SIG-M5 treated with dmso at 0.1 percent for 504 hours (cell line): ENCODE data around the gene PDE4DIP.
"Not testable (repeated sequence)": the region's sequence is repeated elsewhere in the genome, so short reads cannot be mapped to it uniquely, and the experiment has no call there.

ENCODE experiments used
- DNase-seq: peaks from one replicate; lab custom pipeline; 2025; ENCODE audit not compliant: unreplicated experiment; lab: John Stamatoyannopoulos, UW

PDE4DIP gene

DNA sequence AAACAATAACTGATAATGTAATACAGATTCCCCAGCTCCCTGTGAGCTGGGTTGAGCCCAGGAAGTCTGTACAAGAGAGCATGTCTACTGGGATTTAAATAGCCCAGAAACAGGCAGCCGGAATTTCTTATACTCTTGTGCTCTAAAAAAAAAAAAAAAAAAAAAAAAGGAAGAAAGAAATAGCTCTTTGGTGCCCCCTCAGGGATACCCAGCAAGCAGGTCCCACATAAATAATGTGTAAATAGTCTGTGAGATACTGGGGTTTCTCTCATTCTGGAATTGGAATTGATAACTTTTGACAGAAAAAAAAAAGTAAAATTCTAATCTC is 25.4 kb downstream of the PDE4DIP start:
- DNase-seq: not testable (repeated sequence)

DNA sequence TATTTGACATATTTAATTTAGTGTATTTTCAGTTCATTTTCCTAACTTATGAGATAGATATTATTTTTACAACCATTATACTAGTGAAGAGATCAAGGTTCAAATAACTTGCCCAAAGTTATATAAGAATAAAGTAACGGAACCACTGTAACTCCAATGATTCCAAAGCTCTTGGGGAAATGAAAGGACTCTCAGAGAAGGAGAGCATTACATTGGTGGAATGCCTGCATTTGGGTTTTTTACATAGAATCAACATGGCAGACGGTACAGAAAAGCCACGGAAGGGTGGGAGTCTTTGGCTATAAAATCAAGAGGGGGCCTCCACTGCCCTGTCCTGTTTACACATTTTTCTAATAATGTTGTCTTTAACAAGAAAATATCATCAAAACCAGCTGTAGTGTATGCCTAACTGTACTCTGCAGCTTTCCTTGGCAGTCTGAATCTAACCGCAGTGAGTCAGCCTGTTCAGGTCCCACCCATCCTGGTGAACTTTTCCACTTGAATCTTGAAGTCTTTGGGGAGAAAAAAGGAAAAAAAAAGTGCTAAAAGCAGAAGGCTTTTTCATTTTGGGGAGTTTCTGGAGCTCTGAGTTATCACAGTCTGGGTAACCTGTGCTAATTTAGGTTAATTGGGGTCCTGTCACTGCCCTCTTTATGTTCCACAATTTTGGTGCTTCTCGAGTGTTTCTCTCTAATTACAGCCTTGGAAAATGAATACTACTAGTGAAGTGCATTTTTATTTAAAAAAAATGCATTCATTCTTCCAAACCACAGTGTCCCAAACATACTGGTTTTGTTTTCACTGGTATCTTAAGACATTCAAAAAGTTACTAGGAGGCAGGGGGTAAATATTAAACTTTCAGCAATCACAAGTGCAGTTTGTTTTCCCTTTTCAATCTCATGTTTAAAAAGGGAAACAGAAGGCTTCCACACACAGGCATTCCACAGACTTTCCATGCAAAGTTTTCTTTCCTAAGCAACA is 30.5 kb downstream of the PDE4DIP start:
- not testable (repeated sequence) for DNase-seq

DNA sequence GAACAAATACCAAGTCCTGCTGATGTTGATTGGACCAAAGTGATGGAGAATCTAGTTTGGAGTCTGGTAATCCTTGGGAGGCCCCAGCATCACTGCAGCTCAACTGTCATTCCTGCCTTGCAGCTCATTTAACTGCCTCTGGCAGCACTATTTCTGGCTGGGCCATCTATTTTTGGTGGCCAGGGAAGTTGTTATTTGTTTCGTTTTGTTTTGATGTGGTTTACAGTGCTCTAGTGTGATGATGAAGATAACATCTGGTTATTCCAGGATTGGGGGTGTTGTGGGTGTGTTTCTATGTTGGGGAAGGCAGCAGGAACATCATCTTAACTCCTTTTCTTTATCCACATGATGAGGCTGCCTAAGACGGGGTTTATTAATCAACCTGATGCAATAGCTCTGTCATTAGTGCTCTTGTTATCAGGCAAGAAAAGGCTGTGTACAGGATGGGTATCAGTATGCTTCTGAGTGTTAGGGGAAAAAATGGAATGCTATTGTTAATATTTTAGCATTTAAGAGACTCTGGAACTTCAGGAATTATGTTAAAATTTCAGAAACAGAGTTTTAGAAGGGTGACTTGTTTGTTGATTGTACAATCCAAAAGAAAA is 35.7 kb downstream of the PDE4DIP start:
- DNase-seq: not testable (repeated sequence)

DNA sequence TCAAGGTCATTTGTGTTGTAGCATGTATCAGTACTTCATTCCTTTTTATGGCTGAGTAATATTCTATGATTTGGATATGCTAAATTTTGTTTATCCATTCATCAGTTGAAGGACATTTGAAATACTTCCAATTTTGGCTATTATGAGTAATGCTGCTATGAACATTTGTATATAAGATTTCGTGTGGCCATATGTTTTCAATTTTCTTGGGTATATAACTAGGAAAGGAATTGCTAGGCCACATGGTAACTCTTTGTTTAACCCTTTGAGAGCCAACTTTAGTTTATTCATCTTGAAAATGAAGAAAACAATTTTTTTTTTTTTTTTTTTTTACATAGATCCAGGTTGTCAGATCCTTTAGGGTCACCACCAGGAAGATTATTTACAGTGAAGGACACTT is 37.0 kb downstream of the PDE4DIP start:
- not testable (repeated sequence) for DNase-seq

DNA sequence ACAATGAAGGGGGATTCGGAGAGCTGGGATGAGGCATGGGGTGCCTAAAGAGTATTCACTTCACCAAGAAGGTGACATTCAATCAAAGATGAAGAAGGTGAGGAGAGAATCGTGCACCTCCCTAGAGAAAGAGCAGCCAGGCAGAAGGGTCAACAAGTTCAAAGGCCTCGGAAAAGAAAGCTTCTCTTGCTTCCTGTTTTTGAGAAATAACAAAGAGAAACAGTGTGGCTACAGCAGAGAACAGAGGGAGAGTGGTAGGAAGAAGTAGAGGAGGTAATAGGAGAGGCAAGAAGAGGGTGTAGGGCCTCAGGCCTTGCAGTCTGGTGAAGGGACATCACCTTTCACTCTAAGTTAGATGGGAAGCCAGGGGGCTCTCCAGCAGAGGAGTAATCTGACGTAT is 41.0 kb downstream of the PDE4DIP start:
- not testable (repeated sequence) for DNase-seq

DNA sequence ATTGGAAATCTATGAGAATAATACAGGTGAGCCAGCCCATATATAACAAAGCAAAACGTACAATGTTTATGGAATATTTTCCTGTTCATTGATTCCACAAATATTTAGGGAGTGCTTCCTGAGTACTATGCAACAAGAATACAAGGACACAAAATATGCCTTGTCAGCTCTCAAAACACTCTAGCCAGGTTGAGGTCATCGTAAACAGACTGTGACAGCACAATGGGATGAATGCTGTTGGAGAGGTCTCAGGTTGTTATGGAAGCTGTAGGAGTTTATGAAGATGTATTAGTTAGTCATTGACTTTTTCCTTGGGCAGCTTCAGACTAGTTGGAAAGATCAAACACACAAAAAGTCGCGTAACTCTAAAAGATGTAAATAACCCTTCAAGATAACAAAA is 42.1 kb downstream of the PDE4DIP start:
- DNase-seq: not testable (repeated sequence)

DNA sequence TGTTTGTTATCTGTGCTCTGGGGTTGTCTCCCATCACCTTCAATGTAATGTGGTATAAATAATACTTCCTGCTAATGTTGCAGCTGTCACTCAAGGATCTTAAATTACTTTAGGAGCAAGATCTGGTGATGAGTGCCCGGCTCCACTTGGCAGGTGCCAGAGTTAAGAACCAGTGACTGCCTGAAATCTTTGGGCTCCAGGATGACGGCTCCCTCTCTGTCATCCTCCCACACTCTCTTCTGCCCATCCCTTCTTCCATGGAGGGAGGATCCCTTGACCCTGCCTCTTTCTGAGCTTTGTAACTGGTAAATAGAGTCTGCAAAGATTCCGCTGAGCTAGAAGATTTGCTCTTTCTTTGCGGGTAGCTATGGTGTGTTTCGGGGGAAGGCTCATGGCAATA is 44.4 kb downstream of the PDE4DIP start:
- DNase-seq: not testable (repeated sequence)

DNA sequence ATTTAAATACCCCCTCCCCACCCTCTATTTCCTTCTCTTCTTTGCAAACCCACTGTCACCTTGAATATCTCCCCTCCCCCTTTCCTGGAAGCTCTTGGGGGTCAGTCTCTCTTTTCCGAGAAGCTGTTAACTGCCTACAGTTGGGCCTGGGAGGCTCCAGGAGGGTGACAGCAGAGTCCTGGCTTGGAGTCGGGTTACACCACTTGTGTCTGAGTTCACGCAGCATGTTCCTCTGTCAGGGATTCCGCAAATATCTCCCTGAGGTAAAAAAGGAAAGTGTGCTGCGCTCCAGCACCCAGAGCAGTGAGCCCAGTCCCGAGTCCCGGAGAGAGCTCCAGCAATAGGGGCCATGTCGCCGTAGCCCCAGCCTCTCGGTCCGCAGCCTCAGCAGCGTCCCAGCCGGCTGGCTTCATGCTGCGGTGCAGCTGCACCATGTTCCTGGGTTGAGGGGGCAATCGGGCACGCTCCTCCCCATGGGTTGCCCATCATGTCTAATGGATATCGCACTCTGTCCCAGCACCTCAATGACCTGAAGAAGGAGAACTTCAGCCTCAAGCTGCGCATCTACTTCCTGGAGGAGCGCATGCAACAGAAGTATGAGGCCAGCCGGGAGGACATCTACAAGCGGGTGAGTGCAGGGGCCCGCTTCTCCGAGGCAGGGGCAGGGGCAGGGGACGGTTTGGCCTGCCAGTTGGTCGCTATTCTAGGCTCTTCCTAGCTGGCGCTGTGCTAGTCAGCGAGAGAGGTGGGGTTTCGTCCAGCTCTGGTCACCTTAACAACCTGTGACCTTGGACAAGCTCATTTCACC is 45.2 kb downstream of the PDE4DIP start:
- DNase-seq: not testable (repeated sequence)

DNA sequence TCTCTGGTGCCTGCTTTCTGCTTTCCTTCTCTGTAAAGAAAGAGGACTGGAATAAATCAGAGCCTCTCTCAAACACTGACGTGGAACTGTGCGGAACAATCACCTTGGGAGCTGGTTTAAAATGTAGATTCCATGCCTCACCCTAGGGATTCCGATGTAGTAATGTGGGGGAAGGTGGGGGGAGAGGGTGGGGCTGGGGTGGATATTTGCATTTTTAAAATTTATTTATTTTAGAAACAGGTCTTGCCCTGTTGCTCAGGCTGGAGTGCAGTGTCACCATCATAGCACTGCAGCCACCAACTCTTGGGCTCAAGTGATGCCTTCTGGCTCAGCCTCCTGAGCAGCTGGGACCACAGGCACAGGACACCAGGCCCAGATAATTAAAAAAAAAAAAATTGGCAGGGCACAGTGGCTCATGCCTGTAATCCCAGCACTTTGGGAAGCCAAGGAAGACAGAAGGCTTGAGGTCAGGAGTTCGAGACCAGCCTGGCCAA is 45.9 kb downstream of the PDE4DIP start:
- not testable (repeated sequence) for DNase-seq

DNA sequence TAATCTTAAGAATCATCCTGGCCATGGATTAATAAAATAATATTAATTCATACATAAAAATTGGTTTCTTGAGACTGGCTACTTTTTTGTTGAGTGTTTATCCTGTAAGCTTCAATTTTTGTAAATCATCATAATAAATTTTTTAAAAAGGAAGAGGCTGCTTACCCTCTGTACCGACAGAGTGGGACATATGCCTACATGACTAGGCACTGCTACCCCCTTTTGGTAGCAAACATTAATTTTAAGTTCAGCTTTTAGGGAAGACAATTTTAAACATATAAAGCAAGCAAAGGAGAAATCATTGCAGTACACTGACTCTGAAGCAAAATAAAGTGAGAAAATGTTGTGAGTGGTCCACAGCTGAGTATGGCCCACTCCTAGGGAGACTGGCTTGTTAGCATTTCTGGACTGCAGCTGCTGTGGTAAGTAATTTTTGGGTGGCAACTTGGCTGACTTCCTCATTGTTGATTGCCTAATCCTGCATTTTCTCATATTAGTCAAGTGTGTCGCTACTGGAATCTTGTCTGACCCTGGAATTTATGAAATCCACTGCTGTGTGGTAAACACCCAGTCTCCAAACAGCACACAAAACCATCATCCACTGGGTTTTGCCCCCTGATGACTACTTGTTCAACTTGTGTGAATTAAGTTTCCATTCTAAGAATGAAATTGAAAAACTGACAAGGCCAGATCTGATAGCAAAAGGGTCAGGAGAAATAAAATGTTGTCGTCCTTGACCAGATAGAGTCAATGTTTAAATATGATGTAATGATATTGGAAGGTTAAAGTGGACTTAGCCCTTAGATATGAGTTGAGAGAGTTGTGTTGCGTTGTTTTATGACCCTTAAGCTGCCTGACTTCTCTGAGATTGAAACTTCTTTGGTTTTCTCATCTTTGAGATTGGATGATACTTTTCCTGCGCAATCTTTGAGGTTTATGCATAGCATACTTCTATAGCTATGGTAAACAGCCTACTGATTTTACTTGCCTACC is 50.4 kb downstream of the PDE4DIP start:
- not testable (repeated sequence) for DNase-seq

DNA sequence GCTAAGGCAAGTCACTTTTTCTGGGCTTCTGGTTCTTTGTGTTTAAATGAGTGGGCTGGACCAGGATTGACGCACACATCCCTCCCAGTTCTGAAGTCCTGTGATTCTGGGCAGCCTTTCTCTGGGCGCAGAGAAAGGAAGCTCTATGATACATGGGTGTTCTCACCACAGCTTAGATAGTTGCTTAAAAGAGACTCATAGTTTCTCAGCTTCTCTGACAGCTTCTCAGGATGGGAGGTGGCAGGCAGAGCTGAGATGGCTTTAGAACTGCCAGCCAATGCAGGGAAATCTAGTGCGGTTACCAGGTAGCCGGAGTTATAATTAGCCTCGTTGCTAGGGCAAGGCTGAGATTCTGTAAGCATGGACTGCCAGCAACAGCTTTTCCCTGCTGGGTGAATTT is 55.8 kb downstream of the PDE4DIP start:
- not testable (repeated sequence) for DNase-seq

DNA sequence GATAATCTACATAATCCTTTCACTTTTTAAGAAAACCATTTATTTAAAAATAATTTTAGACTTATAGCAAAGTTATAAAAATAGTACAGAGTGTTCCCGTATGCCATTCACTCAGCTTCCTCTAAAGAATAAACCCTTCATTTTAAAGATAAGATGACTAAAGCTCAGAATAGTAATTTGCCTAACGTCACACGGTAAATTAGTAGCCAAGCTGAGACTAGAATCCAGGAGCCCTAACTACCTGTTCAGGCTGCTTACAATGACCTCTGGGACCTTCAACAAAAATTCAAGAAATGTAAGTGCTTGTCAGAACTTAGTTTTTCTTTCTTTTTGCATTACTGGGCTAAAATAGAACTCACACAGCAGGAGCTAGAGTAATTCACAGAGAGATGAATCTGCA is 56.5 kb downstream of the PDE4DIP start:
- DNase-seq: not testable (repeated sequence)

DNA sequence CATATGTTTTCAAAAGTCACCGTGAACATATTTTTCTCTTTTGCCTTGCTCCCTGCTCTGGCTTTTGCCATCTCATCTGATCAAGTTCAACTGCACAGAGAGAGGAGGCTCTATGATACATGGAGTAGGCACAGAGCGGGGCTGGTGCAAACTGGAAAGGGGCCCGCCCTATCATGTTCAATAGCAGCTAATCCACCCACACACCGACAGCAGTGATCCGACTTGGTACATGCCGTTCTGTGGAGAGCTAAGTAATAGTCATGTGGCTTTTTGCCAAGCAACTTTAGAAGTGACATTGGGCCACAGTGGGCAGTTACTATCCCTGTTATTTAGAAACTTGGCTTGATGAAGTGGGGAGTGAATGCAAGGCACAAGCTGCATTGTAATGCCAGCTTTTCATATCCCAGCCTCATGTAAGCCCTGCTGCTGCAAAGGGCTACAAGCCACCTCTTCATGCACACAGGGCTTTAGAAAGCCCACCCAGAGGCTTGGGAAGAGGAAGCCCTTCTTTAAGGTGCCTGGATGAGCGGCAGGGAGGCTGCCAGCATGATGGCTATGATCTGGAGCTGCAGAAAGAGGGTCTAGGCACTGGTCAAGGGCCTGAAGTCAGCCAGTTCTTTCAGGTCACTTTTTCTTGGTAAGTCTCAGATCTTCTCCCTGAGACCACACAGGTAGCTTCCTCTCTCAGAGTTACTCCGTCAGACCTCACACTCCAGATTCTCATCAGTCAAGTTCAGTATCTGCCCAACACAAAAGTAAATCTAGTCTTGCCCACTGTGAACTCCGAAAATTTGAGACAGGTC is 57.1 kb downstream of the PDE4DIP start:
- DNase-seq: not testable (repeated sequence)

DNA sequence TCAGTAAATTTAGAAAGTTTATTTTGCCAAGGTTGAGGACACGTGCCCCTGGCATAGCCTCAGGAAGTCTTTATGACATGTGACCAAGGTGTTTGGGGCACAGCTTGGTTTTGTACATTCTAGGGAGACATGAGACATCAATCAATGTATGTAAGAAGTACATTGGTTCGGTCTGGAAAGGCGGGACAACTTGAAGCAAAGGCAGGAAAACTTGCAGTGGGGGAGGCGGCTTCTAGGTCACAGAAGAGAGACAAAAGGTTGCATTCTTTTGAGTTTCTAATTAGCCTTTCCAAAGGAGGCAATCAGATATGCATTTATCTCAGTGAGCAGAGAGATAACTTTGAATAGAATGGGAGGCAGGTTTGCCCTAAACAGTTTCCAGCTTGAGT is 57.7 kb downstream of the PDE4DIP start:
- not testable (repeated sequence) for DNase-seq

DNA sequence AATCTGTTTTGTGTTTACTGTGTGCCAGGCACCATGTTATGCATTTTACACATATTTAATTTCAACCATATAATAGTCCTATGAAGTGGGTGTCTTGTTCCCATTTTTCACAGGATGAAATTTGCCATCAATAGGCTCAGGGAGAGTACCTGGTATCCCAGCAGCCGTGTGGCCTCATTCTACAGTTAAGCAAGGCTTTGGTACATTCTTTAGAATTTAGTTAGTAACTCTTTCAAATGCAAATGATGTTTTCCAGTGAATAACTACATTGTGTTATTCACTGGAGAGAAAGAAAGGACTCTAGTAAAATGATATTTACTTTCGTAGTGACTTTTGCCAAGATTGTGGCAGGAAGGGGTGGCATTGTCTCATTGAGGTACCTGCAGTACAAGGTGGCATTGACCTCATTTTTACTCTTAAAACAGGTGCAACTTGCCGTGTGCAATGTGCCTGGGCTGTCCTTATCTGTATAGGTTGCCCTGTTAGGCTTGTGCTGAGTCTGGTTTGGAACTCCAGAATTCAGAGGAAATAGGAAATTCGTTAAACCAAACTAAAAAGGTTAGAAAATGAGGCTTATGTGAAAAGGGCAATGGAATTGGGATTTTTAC is 65.1 kb downstream of the PDE4DIP start:
- DNase-seq: not testable (repeated sequence)

DNA sequence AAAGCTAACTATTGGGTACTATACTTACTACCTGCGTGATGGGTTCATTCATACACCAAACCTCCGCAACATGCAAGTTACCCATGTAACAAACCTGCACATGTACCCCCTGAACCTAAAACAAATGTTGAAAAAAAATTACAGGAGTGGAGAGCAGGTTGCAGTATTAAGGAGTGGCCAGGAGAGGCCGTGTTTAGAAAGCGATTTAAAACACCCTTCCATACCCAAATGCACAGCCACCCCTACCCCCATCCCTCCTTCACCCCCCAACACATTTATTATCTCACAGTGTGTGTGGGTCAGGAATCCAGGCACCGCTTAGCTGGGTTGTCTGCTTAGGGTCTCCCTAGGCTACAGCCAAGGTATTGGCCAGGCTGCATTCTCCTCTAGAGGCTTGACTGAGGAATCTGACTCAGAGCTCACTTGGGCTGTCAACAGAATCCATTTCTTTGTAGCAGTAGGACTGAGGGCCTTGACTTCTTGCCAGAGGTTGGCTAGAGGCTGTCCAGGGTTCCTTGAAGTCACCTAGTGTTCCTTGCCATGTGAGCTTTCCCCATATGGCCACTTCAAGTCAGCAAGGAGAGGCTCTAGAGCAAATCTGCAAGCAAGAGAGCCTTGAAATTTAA is 67.2 kb downstream of the PDE4DIP start:
- not testable (repeated sequence) for DNase-seq

DNA sequence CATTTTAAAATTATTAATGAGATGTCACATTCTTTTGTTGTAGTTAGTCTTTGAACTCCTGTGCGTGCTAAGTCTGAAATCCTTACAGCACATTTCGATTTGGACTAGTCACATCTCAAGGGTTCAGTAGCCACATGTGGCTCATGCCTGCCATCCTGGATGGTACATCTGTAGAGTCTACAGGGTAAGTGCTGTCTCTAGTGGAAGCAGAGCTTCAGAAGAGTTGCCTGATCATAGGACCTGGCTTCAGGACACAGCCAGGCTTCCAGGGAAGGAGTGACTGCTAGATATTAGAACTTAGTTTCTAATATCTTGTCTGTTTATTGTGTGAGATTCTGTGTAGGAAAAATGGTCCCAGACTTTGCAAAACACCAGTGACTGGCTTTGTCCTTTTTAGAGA is 72.0 kb downstream of the PDE4DIP start:
- DNase-seq: not testable (repeated sequence)

DNA sequence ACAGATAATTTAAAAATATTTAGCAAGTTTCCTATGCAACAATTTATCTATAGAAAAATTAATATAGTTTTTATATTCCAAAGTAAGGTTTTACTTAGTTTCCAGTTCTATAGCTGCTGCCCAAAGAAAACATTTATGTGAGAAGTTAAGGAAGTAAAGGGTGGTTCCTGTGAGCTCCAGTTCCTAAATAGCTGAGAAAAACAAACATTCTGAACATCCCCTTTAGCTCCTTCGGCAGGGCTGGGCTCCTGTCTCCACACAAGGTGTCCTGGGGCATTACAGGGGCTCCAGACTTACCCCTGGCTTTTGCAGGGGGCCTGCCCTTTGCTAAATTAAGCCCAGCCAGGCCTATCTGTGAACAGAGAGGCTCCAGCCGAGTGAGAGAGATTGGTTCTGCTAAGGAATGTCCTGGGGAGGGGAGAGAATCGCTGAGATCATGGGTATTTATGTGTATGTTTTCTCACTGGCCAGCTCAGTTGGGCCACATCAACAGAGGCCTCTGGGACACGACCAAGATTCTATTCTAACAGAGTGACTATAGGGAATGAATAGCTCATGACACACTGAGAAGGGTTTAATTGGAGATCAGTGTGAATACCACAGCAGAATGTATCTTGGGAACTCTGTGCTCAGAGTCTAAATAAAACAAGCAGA is 72.6 kb downstream of the PDE4DIP start:
- not testable (repeated sequence) for DNase-seq
